ENCODE results near the gene RABGAP1L.

DNA sequence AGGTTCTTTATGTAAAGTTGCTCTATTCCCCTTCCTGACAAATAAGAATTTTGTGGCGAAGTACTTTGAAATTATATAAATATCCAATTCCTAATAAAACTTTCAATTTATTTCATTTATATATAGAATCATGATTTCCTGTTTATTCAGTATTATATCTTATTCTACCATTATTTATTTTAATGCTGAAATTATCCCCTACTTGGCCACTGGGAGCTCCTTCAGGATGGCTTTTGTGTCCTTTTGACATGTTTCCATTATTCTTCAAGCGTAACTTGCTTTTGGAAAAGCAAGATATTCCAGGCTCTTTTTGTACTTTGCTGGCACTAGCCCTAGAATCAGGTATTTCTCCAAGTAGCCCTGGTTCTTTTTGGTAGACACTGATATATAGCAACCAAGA lies 773.3 kb downstream of the RABGAP1L start:
- TF ChIP-seq POLR2A (IDR thresholded peaks at IDR 0.05) (no peak), CTCF (IDR thresholded peaks at IDR 0.05) (no peak)

All from body of pancreas (tissue), 4 donors.